Activated CD8-positive, alpha-beta memory T cell treated with anti-CD3 and anti-CD28 coated beads for 1 hour (primary cell): ENCODE data around the gene ADAMTS8.

Experiments
- DNase-seq, 2 donors: peaks; one replicate each; pipeline ENCODE4 v3.0.0-alpha.2; 2020; ENCODE audit warnings: low read depth in 1 of 2; ENCODE audit errors: extremely low read depth in 1 of 2

The ADAMTS8 gene

DNA sequence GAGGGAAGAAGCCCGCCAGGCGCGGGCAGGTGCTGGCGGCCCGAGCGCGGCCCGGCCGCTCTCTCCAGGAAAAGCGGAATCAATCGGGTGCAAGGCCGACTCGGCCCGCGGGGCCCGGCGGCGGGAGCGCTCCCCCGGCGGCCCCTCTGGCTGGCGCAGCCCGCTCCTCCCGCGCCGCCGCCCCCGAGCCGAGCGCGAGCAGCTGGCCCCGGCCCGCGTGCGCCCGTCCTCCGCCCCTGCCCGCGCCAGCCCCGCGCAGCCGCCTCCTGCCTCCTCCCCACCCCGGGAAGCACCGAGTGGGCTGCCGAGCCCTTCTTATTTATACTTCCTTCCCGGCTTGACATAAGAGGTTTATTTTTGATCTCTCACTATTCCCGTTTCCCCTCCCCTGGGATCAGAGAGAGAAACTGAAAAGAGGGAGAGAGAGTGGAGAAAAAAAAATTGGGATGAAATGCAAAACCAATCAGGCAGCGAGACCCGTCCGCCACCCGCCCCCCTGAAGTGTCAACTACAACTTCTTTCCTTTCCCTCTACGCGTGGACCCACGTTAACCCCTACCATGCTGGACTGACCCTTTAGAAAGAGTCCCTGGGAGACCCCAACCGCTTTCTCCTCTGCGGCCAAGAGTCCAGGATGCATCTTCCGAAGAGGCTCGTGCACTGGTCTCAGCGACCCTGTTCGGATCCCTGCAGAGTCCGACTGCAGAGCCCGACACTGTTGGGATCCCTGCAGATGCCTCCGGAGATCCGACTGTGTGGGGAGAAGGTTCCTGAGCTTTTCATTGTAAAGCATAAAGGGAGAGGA is at the start of gene ADAMTS8:
Gene ADAMTS8, minus strand, starts transcription at position 294 of the 804 bp plus-strand sequence. CDS start 323 bp downstream, outside the sequence.
- no peak for DNase-seq

- DNase-seq = no peak
These were observed 49.3 kb upstream of the ADAMTS8 start for GRCh38 chr11:130477586-130478203.

- no peak for DNase-seq
These were observed 48.6 kb upstream of the ADAMTS8 start for GRCh38 chr11:130476922-130477491.

- DNase-seq = no peak
These were observed 48.0 kb upstream of the ADAMTS8 start for GRCh38 chr11:130476200-130476921.

GRCh38 chr11:130475426-130476053 is 47.1 kb upstream of the ADAMTS8 start:
- DNase-seq = no peak

- no peak for DNase-seq
These were observed 46.4 kb upstream of the ADAMTS8 start for GRCh38 chr11:130474637-130475400.

GRCh38 chr11:130473795-130474377 is 45.5 kb upstream of the ADAMTS8 start:
- DNase-seq = no peak

DNA sequence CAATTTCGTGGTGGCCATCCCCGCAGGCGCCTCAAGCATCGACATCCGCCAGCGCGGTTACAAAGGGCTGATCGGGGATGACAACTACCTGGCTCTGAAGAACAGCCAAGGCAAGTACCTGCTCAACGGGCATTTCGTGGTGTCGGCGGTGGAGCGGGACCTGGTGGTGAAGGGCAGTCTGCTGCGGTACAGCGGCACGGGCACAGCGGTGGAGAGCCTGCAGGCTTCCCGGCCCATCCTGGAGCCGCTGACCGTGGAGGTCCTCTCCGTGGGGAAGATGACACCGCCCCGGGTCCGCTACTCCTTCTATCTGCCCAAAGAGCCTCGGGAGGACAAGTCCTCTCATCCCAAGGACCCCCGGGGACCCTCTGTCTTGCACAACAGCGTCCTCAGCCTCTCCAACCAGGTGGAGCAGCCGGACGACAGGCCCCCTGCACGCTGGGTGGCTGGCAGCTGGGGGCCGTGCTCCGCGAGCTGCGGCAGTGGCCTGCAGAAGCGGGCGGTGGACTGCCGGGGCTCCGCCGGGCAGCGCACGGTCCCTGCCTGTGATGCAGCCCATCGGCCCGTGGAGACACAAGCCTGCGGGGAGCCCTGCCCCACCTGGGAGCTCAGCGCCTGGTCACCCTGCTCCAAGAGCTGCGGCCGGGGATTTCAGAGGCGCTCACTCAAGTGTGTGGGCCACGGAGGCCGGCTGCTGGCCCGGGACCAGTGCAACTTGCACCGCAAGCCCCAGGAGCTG is 44.8 kb upstream of the ADAMTS8 start:
- no peak for DNase-seq

- no peak for DNase-seq
These were observed 44.1 kb upstream of the ADAMTS8 start for GRCh38 chr11:130472434-130472961.

GRCh38 chr11:130471731-130472433 is 43.5 kb upstream of the ADAMTS8 start:
- no peak for DNase-seq

DNA sequence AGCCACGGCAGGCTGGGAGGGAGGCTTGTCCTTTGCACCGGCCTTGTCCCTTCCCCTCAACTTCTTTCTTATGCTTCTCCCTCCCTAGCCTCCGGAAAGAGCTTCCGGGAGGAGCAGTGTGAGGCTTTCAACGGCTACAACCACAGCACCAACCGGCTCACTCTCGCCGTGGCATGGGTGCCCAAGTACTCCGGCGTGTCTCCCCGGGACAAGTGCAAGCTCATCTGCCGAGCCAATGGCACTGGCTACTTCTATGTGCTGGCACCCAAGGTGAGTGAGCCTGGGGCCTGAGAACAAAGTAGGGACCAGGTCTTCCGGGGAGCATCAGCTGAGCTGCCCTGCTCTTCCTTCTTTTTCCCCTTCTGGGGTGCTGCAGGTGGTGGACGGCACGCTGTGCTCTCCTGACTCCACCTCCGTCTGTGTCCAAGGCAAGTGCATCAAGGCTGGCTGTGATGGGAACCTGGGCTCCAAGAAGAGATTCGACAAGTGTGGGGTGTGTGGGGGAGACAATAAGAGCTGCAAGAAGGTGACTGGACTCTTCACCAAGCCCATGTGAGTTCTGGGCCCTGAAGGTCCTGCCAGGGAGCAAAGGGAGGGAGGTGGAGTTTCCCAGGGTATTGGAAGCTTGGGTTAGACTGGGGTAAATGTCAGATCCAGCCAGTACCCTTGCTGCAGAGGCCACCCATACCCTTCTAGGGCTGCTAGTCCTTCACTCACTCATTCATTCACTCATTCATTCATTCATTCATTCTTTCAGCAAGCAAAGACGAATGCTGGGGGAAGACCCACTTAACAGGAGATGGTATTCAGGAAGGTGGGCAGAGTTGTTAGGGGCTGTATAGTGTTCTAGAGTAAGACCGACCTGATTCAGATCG is 42.7 kb upstream of the ADAMTS8 start:
- no peak for DNase-seq

- no peak for DNase-seq
These were observed 40.8 kb upstream of the ADAMTS8 start for GRCh38 chr11:130469181-130469580.

GRCh38 chr11:130467116-130467900 is 38.9 kb upstream of the ADAMTS8 start:
- DNase-seq = no peak

DNA sequence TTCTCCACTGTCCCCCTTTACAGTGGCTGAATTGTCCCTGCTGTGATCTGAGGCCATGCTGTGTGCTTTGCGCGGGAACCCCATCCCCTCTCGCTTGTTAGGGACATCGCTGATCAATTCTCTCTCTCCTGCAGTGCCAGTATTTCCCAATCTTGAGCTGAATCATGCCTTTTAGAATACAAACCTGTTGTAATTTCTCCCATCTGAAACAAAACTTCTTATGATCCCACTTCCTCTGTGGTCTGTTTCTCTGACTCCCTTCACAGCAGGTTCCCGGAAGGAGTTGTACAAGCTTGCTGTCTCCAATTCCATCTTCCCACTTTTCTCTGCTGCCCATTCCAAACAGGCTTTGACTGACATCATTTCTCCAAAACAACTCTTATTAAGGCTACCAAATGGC is 36.9 kb upstream of the ADAMTS8 start:
- no peak for DNase-seq

GRCh38 chr11:130464291-130464812 is 35.9 kb upstream of the ADAMTS8 start:
- DNase-seq = no peak

- no peak for DNase-seq
These were observed 34.5 kb upstream of the ADAMTS8 start for GRCh38 chr11:130462931-130463330.
